ENCODE measurements around the gene GPATCH2.

DNA sequence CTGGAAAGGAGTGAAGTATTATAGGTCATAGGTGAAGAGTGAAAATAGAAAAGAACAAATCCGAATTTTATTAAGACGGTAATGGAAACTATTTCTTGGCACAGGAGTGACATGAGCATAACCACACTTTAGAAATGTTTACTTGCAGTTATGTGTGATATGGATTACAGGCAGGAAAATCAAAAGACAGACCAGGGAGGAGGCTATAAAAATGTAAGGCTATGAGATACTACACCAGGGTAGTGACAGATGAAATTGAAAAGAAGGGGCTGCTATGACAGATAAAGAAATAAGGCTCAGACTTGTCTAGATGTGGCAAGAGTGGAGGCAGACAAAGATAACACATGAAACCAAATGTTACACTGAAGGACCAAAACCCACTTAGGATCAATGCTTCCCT, 31.7 kb downstream of the GPATCH2 start:
- TF ChIP-seq ATF3 (IDR thresholded peaks at IDR 0.05): no peak
- TF ChIP-seq CTCF (IDR thresholded peaks at IDR 0.05 in 2 of 3, conservative IDR thresholded peaks at IDR 0.05 in 1 of 3; ENCODE audit: borderline replicate concordance in 1 of 3, insufficient read depth in 1 of 3, low read depth in 2 of 3, low read length in 2 of 3): no peak
- TF ChIP-seq, protein P1, sequence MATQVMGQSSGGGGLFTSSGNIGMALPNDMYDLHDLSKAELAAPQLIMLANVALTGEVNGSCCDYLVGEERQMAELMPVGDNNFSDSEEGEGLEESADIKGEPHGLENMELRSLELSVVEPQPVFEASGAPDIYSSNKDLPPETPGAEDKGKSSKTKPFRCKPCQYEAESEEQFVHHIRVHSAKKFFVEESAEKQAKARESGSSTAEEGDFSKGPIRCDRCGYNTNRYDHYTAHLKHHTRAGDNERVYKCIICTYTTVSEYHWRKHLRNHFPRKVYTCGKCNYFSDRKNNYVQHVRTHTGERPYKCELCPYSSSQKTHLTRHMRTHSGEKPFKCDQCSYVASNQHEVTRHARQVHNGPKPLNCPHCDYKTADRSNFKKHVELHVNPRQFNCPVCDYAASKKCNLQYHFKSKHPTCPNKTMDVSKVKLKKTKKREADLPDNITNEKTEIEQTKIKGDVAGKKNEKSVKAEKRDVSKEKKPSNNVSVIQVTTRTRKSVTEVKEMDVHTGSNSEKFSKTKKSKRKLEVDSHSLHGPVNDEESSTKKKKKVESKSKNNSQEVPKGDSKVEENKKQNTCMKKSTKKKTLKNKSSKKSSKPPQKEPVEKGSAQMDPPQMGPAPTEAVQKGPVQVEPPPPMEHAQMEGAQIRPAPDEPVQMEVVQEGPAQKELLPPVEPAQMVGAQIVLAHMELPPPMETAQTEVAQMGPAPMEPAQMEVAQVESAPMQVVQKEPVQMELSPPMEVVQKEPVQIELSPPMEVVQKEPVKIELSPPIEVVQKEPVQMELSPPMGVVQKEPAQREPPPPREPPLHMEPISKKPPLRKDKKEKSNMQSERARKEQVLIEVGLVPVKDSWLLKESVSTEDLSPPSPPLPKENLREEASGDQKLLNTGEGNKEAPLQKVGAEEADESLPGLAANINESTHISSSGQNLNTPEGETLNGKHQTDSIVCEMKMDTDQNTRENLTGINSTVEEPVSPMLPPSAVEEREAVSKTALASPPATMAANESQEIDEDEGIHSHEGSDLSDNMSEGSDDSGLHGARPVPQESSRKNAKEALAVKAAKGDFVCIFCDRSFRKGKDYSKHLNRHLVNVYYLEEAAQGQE (IDR thresholded peaks at IDR 0.05; ENCODE audit: low read depth): no peak
- TF ChIP-seq ZNF274 (IDR thresholded peaks at IDR 0.05; ENCODE audit: low read depth, low read length): no peak
- TF ChIP-seq SIN3A (IDR thresholded peaks at IDR 0.05; ENCODE audit: low read depth): no peak
- no peak for TF ChIP-seq CEBPB (IDR thresholded peaks at IDR 0.05; ENCODE audit: low read depth)
